H9 (cell line): ENCODE measurements around the gene SIPA1L2. TPM values are rescaled to one million over a fixed set of nuclear protein-coding genes. Genes with fewer than 3 reads are reported as not detected.
A peak's percentile ranks its signal among the peaks of the same experiment; 100 is the strongest.
"Not testable (repeated sequence)": the region's sequence is repeated elsewhere in the genome, so short reads cannot be mapped to it uniquely, and the experiment has no call there.

Experiments
- DNase-seq: peaks from one replicate; pipeline ENCODE4 v3.0.0-alpha.2; 2017
- H2AFZ ChIP-seq: one replicate; pipeline ENCODE4 v1.6.1; 2013; ENCODE audit warnings: mild to moderate bottlenecking, low read length, control low read depth, moderate library complexity
- H2AK5ac ChIP-seq: 2 replicates; pipeline ENCODE4 v1.6.1; 2013; ENCODE audit warnings: low read length, control low read depth, mixed read lengths; ENCODE audit not compliant: insufficient read length
- H2BK120ac ChIP-seq: one replicate; pipeline ENCODE4 v1.6.1; 2013; ENCODE audit warnings: low read depth, mild to moderate bottlenecking, low read length, control low read depth, inconsistent platforms; ENCODE audit not compliant: poor library complexity, severe bottlenecking
- H2BK12ac ChIP-seq: 2 replicates; pipeline ENCODE4 v1.6.1; 2013; ENCODE audit warnings: low read length, control low read depth, mixed read lengths, low read depth; ENCODE audit not compliant: insufficient read length
- H2BK15ac ChIP-seq: 2 replicates; pipeline ENCODE4 v1.6.1; 2013; ENCODE audit warnings: low read depth, low read length, control low read depth
- H2BK20ac ChIP-seq: one replicate; pipeline ENCODE4 v1.6.1; 2013; ENCODE audit warnings: low read depth, mild to moderate bottlenecking, low read length, control low read depth, inconsistent platforms; ENCODE audit not compliant: poor library complexity, severe bottlenecking
- H2BK5ac ChIP-seq: 2 replicates; pipeline ENCODE4 v1.6.1; 2013; ENCODE audit warnings: low read length, control low read depth, mixed read lengths; ENCODE audit not compliant: insufficient read length
- H3K14ac ChIP-seq: 2 replicates; pipeline ENCODE4 v1.6.1; 2013; ENCODE audit warnings: low read length, control low read depth; ENCODE audit not compliant: insufficient read depth
- H3K18ac ChIP-seq: 2 replicates; pipeline ENCODE4 v1.6.1; 2013; ENCODE audit warnings: low read depth, mild to moderate bottlenecking, mixed read lengths, low read length, control low read depth; ENCODE audit not compliant: insufficient read length
- H3K23ac ChIP-seq: 2 replicates; pipeline ENCODE4 v1.6.1; 2013; ENCODE audit warnings: low read length, control low read depth, mixed read lengths, low read depth; ENCODE audit not compliant: insufficient read length
- H3K23me2 ChIP-seq: 2 replicates; pipeline ENCODE4 v1.6.1; 2013; ENCODE audit warnings: low read depth, mild to moderate bottlenecking, mixed read lengths, low read length, control low read depth; ENCODE audit not compliant: insufficient read length, poor library complexity, severe bottlenecking
- H3K27ac ChIP-seq: 2 replicates; pipeline ENCODE4 v1.5.1; 2013; ENCODE audit warnings: low read length, control low read depth, mixed read lengths, low read depth; ENCODE audit not compliant: insufficient read length
- H3K27me3 ChIP-seq: 2 replicates; pipeline ENCODE4 v1.6.1; 2013; ENCODE audit warnings: low read length, control low read depth, inconsistent platforms; ENCODE audit not compliant: insufficient read depth
- H3K4ac ChIP-seq: 2 replicates; pipeline ENCODE4 v1.6.1; 2013; ENCODE audit warnings: low read depth, mild to moderate bottlenecking, control low read depth, inconsistent platforms, low read length, moderate library complexity
- H3K4me1 ChIP-seq: 2 replicates; pipeline ENCODE4 v1.6.1; 2013; ENCODE audit warnings: low read length, control low read depth, inconsistent platforms; ENCODE audit not compliant: insufficient read depth
- H3K4me2 ChIP-seq: 2 replicates; pipeline ENCODE4 v1.6.1; 2013; ENCODE audit warnings: low read length, control low read depth, mixed read lengths; ENCODE audit not compliant: insufficient read length, insufficient read depth
- H3K56ac ChIP-seq: 2 replicates; pipeline ENCODE4 v1.6.1; 2013; ENCODE audit warnings: low read depth, mild to moderate bottlenecking, mixed read lengths, low read length, control low read depth; ENCODE audit not compliant: insufficient read length
- H3K79me1 ChIP-seq: 2 replicates; pipeline ENCODE4 v1.6.1; 2013; ENCODE audit warnings: low read depth, mild to moderate bottlenecking, moderate library complexity, low read length, control low read depth, inconsistent platforms; ENCODE audit not compliant: insufficient read depth, poor library complexity, severe bottlenecking
- H3K79me2 ChIP-seq: 2 replicates; pipeline ENCODE4 v1.6.1; 2013; ENCODE audit warnings: low read length, control low read depth, inconsistent platforms; ENCODE audit not compliant: insufficient read depth
- H3K9ac ChIP-seq: 2 replicates; pipeline ENCODE4 v1.6.1; 2013; ENCODE audit warnings: low read length, control low read depth, mixed read lengths; ENCODE audit not compliant: insufficient read length; ENCODE audit errors: extremely low read depth
- H3K9me3 ChIP-seq: one replicate; pipeline ENCODE4 v1.6.1; 2013; ENCODE audit warnings: low read depth, low read length, inconsistent platforms; ENCODE audit not compliant: control insufficient read depth
- H3T11ph ChIP-seq: one replicate; pipeline ENCODE4 v1.6.1; 2013; ENCODE audit warnings: mild to moderate bottlenecking, low read length, control low read depth, inconsistent platforms
- H4K20me1 ChIP-seq: one replicate; pipeline ENCODE4 v1.6.1; 2013; ENCODE audit not compliant: control insufficient read depth, insufficient read length, insufficient read depth
- H4K5ac ChIP-seq: 2 replicates; pipeline ENCODE4 v1.6.1; 2013; ENCODE audit warnings: low read depth, mild to moderate bottlenecking, mixed read lengths, low read length, control low read depth; ENCODE audit not compliant: insufficient read length
- H4K8ac ChIP-seq: replicated peaks from 2 replicates; pipeline ENCODE4 v1.6.1; 2013; ENCODE audit warnings: low read length, control low read depth, mixed read lengths, low read depth; ENCODE audit not compliant: insufficient read length
- H4K91ac ChIP-seq: 2 replicates; pipeline ENCODE4 v1.6.1; 2013; ENCODE audit warnings: low read depth, mild to moderate bottlenecking, moderate library complexity, mixed read lengths, low read length, control low read depth; ENCODE audit not compliant: insufficient read length
- H3K27ac Mint-ChIP-seq, 3 experiments: 2 replicates in 2 of 3; 3 replicates in 1 of 3; pipeline ENCODE4 v1.8.0; 2020 to 2021; ENCODE audit warnings: mixed read lengths in 3 of 3, mild to moderate bottlenecking in 1 of 3, moderate library complexity in 1 of 3
- H3K27me3 Mint-ChIP-seq: 2 replicates; pipeline ENCODE4 v1.8.0; 2021; ENCODE audit warnings: low read depth, mild to moderate bottlenecking, moderate library complexity, mixed read lengths
- H3K36me3 Mint-ChIP-seq, 3 experiments: 2 replicates in 2 of 3; 3 replicates in 1 of 3; pipeline ENCODE4 v1.8.0; 2020 to 2021; ENCODE audit warnings: low read depth in 3 of 3, mixed read lengths in 3 of 3; ENCODE audit not compliant: insufficient read depth in 1 of 3
- H3K4me1 Mint-ChIP-seq, 2 experiments: 2 replicates each; pipeline ENCODE4 v1.8.0; 2020; ENCODE audit warnings: mixed read lengths in 2 of 2
- H3K4me3 Mint-ChIP-seq, 2 experiments: 2 replicates in 1 of 2; 3 replicates in 1 of 2; pipeline ENCODE4 v1.8.0; 2020 to 2021; ENCODE audit warnings: mild to moderate bottlenecking in 2 of 2, mixed read lengths in 2 of 2, moderate library complexity in 1 of 2
- H3K9me3 Mint-ChIP-seq, 2 experiments: 2 replicates in 1 of 2; 3 replicates in 1 of 2; pipeline ENCODE4 v1.8.0; 2020; ENCODE audit warnings: mild to moderate bottlenecking in 2 of 2, mixed read lengths in 2 of 2, moderate library complexity in 1 of 2
- CTCF ChIP-seq: fragments of 200-600 bp; sonication (generic); conservative IDR thresholded peaks from 3 replicates; pipeline ENCODE4 v1.8.0; 2021; ENCODE audit warnings: antibody characterized with exemption, mild to moderate bottlenecking
- WGBS: extraction: QIAGEN DNeasy Blood & Tissue Kit; methylation state at CpG from one replicate; pipeline ENCODE4 v1.1.7; 2013; ENCODE audit warnings: missing lambda C conversion rate, low lambda C conversion rate, mixed read lengths; ENCODE audit not compliant: insufficient read length; ENCODE audit errors: extremely low coverage; 5-methylcytosine and 5-hydroxymethylcytosine counted together
- total RNA-seq: library from RNA; stranded (reverse); gene quantifications from 2 replicates; pipeline ENCODE4 v1.2.1, GENCODE V29; 2021

SIPA1L2 gene
- total RNA-seq, 1 experiment from 2014 or later: 5.2 TPM

- Histone ChIP-seq H2AK5ac (no peak overlapping the region), H3K4me1 (no peaks in the 10 kb centered on the region; the same call in 1 of the 2 replicates), H3K14ac (no peak overlapping the region), H4K8ac (no peak overlapping the region), H3K9ac (no peak overlapping the region), H2BK20ac (no peak overlapping the region), H4K5ac (no peak overlapping the region), H2BK120ac (no peak overlapping the region), H2BK5ac (no peak overlapping the region), H3K23ac (no peak overlapping the region), H3K79me2 (no peaks in the 10 kb centered on the region), H3K4me2 (no peak overlapping the region), H3K27ac (no peak overlapping the region), H3K79me1 (no peaks in the 10 kb centered on the region), H3K4ac (no peak overlapping the region), H4K20me1 (no peaks in the 10 kb centered on the region), H3K9me3 (no peaks in the 10 kb centered on the region), H3K23me2 (no peaks in the 10 kb centered on the region), H2AFZ (no peak overlapping the region), H3T11ph (no peak overlapping the region), H3K27me3 (no peaks in the 10 kb centered on the region), H4K91ac (no peak overlapping the region), H3K56ac (no peak overlapping the region), H3K18ac (no peak overlapping the region), H2BK12ac (no peak overlapping the region), H2BK15ac (no peak overlapping the region)
- peaks cover 25 to 26% of the 10 kb centered on the region in 2 experiments for H3K4me1 Mint-ChIP-seq
- peak; percentile 73 for DNase-seq
- peak; percentile 64 for TF ChIP-seq CTCF
- WGBS: no CpG with 5 or more reads among the region's 7 CpGs
- H3K9me3 Mint-ChIP-seq: no peaks in the 10 kb centered on the region
- no peak overlapping the region for H3K4me3 Mint-ChIP-seq
- H3K27ac Mint-ChIP-seq: no peak overlapping the region
- H3K36me3 Mint-ChIP-seq: no peaks in the 10 kb centered on the region
- no peaks in the 10 kb centered on the region for H3K27me3 Mint-ChIP-seq
Measured at GRCh38 chr1:232611834-232612233, 18.1 kb downstream of the SIPA1L2 start.

DNA sequence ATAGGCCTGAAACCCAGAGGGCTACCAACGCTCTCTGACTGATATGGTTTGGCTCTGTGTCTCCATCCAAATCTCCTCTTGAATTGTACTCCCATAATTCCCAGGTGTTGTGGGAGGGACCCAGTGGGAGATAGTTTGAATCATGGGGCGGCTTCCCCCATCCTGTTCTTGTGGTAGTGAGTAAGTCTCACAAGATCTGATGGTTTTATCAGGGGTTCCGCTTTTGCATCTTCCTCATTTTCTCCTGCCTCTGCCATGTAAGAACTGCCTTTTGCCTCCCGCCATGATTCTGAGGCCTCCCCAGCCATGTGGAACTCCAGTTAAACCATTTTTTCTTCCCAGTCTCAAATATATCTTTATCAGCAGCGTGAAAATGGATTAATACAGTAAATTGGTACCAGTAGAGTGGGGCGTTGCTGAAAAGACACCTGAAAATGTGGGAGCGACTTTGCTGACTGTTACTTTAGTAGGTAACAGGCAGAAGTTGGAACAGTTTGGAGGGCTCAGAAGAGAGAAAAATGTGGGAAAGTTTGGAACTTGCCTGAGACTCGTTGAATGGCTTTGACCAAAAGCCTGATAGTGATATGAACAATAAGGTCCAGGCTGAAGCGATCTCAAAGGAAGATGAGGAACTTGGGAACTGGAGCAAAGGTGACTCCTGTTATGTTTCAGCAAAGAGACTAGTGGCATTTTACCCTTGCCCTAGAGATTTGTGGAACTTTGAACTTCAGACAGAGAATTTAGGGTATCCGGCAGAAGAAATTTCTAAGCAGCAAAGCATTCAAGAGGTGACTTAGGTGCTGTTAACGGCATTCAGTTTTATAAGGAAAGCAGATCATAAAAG lies 18.8 kb downstream of the SIPA1L2 start:
- H2AK5ac ChIP-seq, H3K79me1 ChIP-seq, H3K27ac ChIP-seq, H4K20me1 ChIP-seq, H2AFZ ChIP-seq, H4K5ac ChIP-seq, H3K18ac ChIP-seq, DNase-seq, H2BK5ac ChIP-seq, H3K27me3 Mint-ChIP-seq, H3K79me2 ChIP-seq, H3K27me3 ChIP-seq, H2BK15ac ChIP-seq, H3K27ac Mint-ChIP-seq, H3K4me2 ChIP-seq, H3K4me1 ChIP-seq, H3K23ac ChIP-seq, H4K8ac ChIP-seq, H3K23me2 ChIP-seq, H3K14ac ChIP-seq, H3K4ac ChIP-seq, H3K36me3 Mint-ChIP-seq, H3K56ac ChIP-seq, H2BK12ac ChIP-seq, H3K4me3 Mint-ChIP-seq, H4K91ac ChIP-seq, H3T11ph ChIP-seq, H2BK120ac ChIP-seq, H2BK20ac ChIP-seq, H3K9me3 Mint-ChIP-seq, H3K9me3 ChIP-seq, H3K9ac ChIP-seq: not testable (repeated sequence)
- peaks cover 20% of the 10 kb centered on the region in 2 experiments for H3K4me1 Mint-ChIP-seq
- WGBS: no CpG with 5 or more reads among the region's 11 CpGs
